Vagina (tissue), 2 donors: Measurements from ENCODE around the gene CABCOCO1.

Source experiments
- POLR2A ChIP-seq, 2 donors: fragments of 450-650 bp; IDR thresholded peaks; one replicate each; pipeline ENCODE4 v1.6.1; 2017; ENCODE audit warnings: antibody characterized with exemption in 2 of 2, mild to moderate bottlenecking in 2 of 2, moderate library complexity in 2 of 2
- POLR2AphosphoS5 ChIP-seq, 2 donors: sonication (generic); formaldehyde crosslinking; IDR thresholded peaks; one replicate each; pipeline ENCODE4 v1.9.0; 2017; ENCODE audit warnings: antibody characterized with exemption in 2 of 2, mild to moderate bottlenecking in 2 of 2, low read depth in 1 of 2; ENCODE audit not compliant: insufficient read depth in 1 of 2

GRCh38 chr10:61617586-61617985 is 45.1 kb upstream of the CABCOCO1 start:
- TF ChIP-seq POLR2AphosphoS5 (IDR thresholded peaks at IDR 0.05; ENCODE audit: insufficient read depth in 1 of 2, low read depth in 1 of 2) (no peak), POLR2A (IDR thresholded peaks at IDR 0.05) (no peak)
